HG03175 (cell line): ENCODE results near the gene GRB7.
"Not testable (repeated sequence)": the region's sequence is repeated elsewhere in the genome, so short reads cannot be mapped to it uniquely, and the experiment has no call there.

Experiments
- ATAC-seq: cut with Tn5 transposase; IDR thresholded peaks from one replicate; pipeline ENCODE4 v1.9.1; 2021; ENCODE audit warnings: mild to moderate bottlenecking, moderate library complexity; ENCODE audit not compliant: unreplicated experiment

Gene GRB7

DNA sequence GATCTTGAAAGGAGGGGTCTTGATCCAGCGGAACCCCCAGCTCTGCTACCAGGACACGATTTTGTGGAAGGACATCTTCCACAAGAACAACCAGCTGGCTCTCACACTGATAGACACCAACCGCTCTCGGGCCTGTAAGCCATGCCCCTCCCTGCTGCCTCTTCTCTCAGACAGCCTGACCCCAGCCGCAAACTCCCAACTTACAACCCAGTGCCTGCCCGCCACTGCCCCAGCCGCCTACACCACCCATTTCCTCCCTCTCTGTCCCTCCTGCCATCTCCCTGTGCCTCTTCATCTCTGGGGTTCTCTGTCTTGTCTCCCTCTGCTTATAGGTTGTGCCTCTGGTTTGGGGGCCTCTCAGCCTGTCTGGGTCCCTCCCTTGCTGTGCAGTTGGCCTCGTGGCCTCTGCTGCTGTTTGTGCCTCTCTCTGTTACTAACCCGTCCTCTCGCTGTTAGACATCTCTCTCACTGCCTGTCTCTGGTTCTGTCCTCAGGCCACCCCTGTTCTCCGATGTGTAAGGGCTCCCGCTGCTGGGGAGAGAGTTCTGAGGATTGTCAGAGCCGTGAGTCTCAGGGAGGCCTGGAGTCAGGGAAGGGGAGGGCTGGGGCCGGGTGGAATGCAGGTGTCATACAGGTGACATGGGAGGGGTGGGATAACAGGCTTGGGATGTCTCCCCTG lies 28.3 kb upstream of the GRB7 start:
- no peak for ATAC-seq

DNA sequence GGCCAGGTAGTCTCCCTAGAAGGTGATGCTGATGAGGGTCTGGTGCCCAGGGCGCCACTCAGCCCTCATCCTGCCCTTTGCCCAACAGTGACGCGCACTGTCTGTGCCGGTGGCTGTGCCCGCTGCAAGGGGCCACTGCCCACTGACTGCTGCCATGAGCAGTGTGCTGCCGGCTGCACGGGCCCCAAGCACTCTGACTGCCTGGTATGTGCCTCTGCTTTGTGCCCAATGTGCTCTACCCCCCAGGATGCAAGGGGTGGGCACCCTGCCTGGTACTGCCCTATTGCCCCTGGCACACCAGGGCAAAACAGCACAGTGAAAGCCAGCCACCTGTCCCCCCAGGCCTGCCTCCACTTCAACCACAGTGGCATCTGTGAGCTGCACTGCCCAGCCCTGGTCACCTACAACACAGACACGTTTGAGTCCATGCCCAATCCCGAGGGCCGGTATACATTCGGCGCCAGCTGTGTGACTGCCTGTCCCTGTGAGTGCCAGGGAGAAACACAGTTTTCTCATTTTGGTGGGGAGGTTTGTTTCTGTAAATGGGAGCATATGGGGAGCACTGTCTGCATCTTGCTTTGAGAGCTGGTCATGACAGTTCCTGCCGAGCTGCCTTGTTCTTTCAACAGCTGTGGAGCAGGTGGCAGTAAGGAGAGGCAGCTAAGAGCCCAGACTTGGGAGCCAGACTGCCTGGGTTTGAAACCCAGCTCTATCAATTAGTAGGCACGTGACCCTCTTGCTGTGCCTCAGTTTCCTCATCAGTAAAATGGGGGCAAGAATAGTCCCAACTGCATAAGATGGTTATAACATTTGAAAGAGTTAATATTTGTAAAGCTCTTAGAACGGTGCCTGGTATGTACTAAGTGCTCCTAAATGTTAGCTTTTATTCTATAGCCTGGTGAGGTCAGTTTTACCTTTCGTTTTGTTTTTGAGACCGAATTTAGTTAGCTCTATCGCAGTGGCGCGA lies 27.5 kb upstream of the GRB7 start:
- ATAC-seq, result no peak

GRCh38 chr17:39711071-39711470 lies 26.7 kb upstream of the GRB7 start:
- not testable (repeated sequence) for ATAC-seq

- ATAC-seq, result no peak
Measured at GRCh38 chr17:39711851-39712250, 25.9 kb upstream of the GRB7 start.

DNA sequence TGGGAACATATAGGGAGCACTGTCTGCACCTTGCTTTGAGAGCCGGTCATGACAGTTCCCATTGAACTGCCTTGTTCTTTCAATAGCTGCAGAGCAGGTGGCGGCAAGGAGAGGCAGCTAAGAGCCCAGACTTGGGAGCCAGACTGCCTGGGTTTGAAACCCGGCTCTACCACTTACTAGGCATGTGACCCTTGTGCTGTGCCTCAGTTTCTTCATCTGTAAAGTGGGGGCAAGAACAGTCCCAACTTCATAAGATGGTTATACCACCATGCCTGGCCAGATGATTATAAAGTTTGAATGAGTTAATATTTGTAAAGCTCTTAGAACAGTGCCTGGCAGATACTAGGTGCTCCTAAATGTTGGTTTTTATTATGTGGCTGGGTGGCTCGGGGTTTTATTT lies 23.5 kb upstream of the GRB7 start:
- no peak for ATAC-seq

GRCh38 chr17:39715375-39716072 lies 22.2 kb upstream of the GRB7 start:
- ATAC-seq, result no peak

DNA sequence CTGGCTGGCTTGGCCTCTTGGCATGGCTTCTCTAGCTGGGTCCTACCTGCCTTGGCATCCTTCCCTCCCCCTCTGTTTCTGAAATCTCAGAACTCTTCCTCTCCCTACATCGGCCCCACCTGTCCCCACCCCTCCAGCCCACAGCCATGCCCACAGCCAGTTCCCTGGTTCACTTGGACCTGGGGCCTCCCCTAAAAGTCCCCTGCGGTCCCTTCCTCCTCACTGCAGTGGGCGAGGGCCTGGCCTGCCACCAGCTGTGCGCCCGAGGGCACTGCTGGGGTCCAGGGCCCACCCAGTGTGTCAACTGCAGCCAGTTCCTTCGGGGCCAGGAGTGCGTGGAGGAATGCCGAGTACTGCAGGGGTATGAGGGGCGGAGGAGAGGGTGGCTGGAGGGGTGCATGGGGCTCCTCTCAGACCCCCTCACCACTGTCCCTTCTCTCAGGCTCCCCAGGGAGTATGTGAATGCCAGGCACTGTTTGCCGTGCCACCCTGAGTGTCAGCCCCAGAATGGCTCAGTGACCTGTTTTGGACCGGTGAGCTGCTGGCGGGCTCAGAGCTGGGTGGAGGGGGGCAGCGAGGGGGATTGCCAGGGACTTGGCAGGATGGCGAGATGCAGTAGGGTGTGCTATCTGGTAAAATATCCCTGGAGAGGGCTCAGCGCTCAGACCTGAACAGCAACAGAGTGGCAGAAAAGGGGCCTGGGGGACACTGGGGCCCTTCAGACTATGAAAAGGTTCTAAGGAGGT lies 21.5 kb upstream of the GRB7 start:
- no peak for ATAC-seq

DNA sequence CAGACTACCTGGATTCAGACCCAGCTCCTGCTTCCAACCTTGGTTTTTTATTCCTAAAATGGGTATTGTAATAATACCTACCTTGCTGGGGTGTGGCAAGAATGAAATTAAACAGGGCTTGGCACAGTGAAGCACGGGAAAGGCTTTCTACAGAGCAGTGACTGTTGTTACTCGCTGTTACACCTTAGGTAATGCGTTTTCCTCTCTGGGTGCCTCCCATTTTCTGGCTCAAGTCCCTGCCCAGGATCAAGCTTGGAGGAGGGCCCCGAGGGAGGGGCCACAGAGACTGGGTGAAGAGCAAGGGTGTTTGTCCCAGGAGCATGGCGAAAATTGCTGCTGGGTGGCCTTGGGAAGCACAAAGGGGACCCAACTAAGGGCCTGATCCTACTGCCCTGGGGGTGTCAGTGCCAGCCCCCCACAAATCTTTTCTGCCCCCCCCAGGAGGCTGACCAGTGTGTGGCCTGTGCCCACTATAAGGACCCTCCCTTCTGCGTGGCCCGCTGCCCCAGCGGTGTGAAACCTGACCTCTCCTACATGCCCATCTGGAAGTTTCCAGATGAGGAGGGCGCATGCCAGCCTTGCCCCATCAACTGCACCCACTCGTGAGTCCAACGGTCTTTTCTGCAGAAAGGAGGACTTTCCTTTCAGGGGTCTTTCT lies 20.7 kb upstream of the GRB7 start:
- no peak for ATAC-seq

GRCh38 chr17:39717660-39718059 lies 20.1 kb upstream of the GRB7 start:
- no peak for ATAC-seq

- ATAC-seq, result no peak
Measured at GRCh38 chr17:39719563-39720355, 18.0 kb upstream of the GRB7 start.

- no peak for ATAC-seq
Measured at GRCh38 chr17:39722104-39722503, 15.6 kb upstream of the GRB7 start.

DNA sequence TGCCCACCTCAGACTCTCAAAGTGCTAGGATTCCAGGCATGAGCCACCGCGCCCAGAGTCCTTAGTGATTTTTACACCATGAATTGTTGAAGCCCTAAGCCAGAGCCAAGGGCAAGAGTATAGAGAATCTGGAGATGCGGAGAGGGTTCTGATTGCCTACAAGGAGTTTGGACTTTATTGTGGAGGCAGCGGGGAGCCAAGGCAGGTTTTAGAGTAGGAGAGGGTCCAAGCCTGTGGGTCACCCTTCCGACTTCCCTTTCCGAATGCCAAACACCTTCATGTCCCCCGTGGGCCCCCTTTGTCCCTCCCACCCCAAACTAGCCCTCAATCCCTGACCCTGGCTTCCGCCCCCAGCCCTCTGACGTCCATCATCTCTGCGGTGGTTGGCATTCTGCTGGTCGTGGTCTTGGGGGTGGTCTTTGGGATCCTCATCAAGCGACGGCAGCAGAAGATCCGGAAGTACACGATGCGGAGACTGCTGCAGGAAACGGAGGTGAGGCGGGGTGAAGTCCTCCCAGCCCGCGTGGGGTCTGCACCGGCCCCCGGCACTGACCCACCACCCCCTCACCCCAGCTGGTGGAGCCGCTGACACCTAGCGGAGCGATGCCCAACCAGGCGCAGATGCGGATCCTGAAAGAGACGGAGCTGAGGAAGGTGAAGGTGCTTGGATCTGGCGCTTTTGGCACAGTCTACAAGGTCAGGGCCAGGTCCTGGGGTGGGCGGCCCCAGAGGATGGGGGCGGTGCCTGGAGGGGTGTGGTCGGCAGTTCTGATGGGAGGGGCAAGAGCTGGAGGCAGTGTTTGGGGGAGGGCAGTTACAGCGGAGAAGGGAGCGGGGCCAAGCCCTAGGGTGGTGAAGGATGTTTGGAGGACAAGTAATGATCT lies 14.5 kb upstream of the GRB7 start:
- ATAC-seq, result no peak

DNA sequence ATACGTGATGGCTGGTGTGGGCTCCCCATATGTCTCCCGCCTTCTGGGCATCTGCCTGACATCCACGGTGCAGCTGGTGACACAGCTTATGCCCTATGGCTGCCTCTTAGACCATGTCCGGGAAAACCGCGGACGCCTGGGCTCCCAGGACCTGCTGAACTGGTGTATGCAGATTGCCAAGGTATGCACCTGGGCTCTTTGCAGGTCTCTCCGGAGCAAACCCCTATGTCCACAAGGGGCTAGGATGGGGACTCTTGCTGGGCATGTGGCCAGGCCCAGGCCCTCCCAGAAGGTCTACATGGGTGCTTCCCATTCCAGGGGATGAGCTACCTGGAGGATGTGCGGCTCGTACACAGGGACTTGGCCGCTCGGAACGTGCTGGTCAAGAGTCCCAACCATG lies 13.0 kb upstream of the GRB7 start:
- no peak for ATAC-seq

- not testable (repeated sequence) for ATAC-seq
Measured at GRCh38 chr17:39725923-39726322, 11.8 kb upstream of the GRB7 start.

- no peak for ATAC-seq
Measured at GRCh38 chr17:39726617-39727016, 11.1 kb upstream of the GRB7 start.

- ATAC-seq, result no peak
Measured at GRCh38 chr17:39727556-39727955, 10.2 kb upstream of the GRB7 start.

DNA sequence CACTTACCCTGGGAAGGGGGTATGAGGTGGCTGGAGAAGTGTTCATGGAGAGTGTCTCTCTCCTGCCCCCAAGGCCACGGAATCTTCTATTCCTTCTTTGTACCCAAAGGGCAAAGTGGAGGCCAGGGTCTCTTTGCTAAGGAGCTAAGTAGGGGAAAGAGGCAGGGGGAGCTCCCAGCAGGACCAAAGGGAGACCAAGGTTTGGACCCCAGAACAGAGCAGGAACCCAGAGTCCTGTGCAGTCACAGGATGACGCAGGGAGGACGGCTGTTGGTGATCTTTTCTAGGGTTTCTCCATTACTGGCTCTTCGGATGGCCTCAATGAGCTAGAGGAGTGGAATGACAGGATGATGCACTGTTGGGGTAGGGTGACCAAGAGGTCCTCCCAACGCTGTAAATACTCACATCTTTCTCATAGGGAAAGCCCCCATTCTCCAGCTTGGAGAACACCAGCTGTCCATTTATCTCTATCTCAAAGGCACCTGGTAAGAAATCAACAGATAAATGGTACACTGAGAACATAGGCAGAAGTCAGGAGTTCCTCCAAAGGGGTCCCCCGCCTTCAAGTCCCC lies 8.4 kb upstream of the GRB7 start:
- ATAC-seq, result no peak
